Natural killer cell (primary cell): ENCODE data around the gene SPOCK3. TPM values are rescaled to one million over a fixed set of nuclear protein-coding genes. Genes with fewer than 3 reads are reported as not detected.

ENCODE experiments used
- ATAC-seq, 3 donors: fragments of 150-1000 bp in 2 of 3; fragments of 200-7000 bp in 1 of 3; cut with Tn5 transposase; 1 replicate in 1 of 3; 2 replicates in 2 of 3; pipeline ENCODE4 v1.10.0; 2021; ENCODE audit warnings: mild to moderate bottlenecking in 2 of 3, moderate library complexity in 2 of 3
- DNase-seq, 2 donors: peaks; one replicate each; pipeline versions ENCODE4 v3.0.0 to v3.0.0-alpha.2; 2013 to 2021; ENCODE audit warnings: mixed read lengths in 1 of 2
- H3K27ac ChIP-seq: one replicate; pipeline ENCODE4 v1.5.1; 2013; ENCODE audit warnings: mild to moderate bottlenecking, low read length
- H3K27me3 ChIP-seq: one replicate; pipeline ENCODE4 v1.6.1; 2013; ENCODE audit warnings: low read length; ENCODE audit not compliant: control insufficient read depth, insufficient read depth
- H3K36me3 ChIP-seq: one replicate; pipeline ENCODE4 v1.6.1; 2013; ENCODE audit warnings: low read length; ENCODE audit not compliant: control insufficient read depth, insufficient read depth
- H3K4me1 ChIP-seq: one replicate; pipeline ENCODE4 v1.6.1; 2013; ENCODE audit warnings: low read length; ENCODE audit not compliant: control insufficient read depth, insufficient read depth
- H3K4me3 ChIP-seq: one replicate; pipeline ENCODE4 v1.5.1; 2013; ENCODE audit warnings: low read length
- H3K9me3 ChIP-seq: one replicate; pipeline ENCODE4 v1.6.1; 2013; ENCODE audit warnings: low read length; ENCODE audit not compliant: control insufficient read depth, insufficient read depth
- H3K27ac Mint-ChIP-seq, 2 donors: one replicate each; pipeline ENCODE4 v1.8.0; 2022; ENCODE audit warnings: mild to moderate bottlenecking in 2 of 2, mixed read lengths in 2 of 2, moderate library complexity in 1 of 2
- H3K27me3 Mint-ChIP-seq, 2 donors: one replicate each; pipeline ENCODE4 v1.8.0; 2022; ENCODE audit warnings: low read depth in 2 of 2, mixed read lengths in 2 of 2
- H3K36me3 Mint-ChIP-seq: one replicate; pipeline ENCODE4 v1.8.0; 2022; ENCODE audit warnings: mixed read lengths
- H3K4me1 Mint-ChIP-seq, 2 donors: one replicate each; pipeline ENCODE4 v1.8.0; 2022; ENCODE audit warnings: mixed read lengths in 2 of 2
- H3K4me3 Mint-ChIP-seq: one replicate; pipeline ENCODE4 v1.8.0; 2022; ENCODE audit warnings: mild to moderate bottlenecking, moderate library complexity, mixed read lengths
- H3K9me3 Mint-ChIP-seq, 2 donors: one replicate each; pipeline ENCODE4 v1.8.0; 2022; ENCODE audit warnings: mixed read lengths in 2 of 2
- CTCF ChIP-seq: fragments of 200-600 bp; IDR thresholded peaks from one replicate; pipeline ENCODE4 v1.8.0; 2022; ENCODE audit warnings: antibody characterized with exemption
- WGBS: methylation state at CpG from one replicate; pipeline ENCODE4 v1.1.7; 2013; ENCODE audit warnings: missing lambda C conversion rate; ENCODE audit not compliant: insufficient coverage; 5-methylcytosine and 5-hydroxymethylcytosine counted together
- intact Hi-C: fragments of 100-400 bp; cut with micrococcal nuclease; formaldehyde crosslinking; loops from one replicate; pipeline ENCODE4 v1.14.2; 2022
- total RNA-seq, 4 donors: library from RNA; stranded (reverse); fragments of 120-200 nt in 1 of 4; gene quantifications; one replicate each; pipeline versions ENCODE4 v1.2.3 to v1.2.4, GENCODE V29; 2013 to 2022

Gene SPOCK3
- total RNA-seq, 3 donors from 2014 or later (not counting 1 experiment from before 2014, with no cell fraction given): not detected

- intact Hi-C loops: no loop called here
- Histone ChIP-seq H3K4me1 (no peaks in the 10 kb centered on the region), H3K27me3 (no peaks in the 10 kb centered on the region), H3K36me3 (no peaks in the 10 kb centered on the region), H3K4me3 (no peak overlapping the region), H3K9me3 (no peaks in the 10 kb centered on the region), H3K27ac (no peak overlapping the region)
- Mint-ChIP-seq H3K36me3 (no peaks in the 10 kb centered on the region), H3K27me3 (no peaks in the 10 kb centered on the region), H3K9me3 (peaks cover 6 to 8% of the 10 kb centered on the region in 2 donors), H3K27ac (no peak overlapping the region), H3K4me3 (no peak overlapping the region), H3K4me1 (no peaks in the 10 kb centered on the region)
- TF ChIP-seq CTCF: no peak
- ATAC-seq (no peak), DNase-seq (no peak)
- WGBS: 93% methylated on average over 1 of the region's 1 CpG
Measured at GRCh38 chr4:166735553-166735952, 498.7 kb downstream of the SPOCK3 start.

- H3K36me3 ChIP-seq: no peaks in the 10 kb centered on the region
- no peak for TF ChIP-seq CTCF
- Mint-ChIP-seq H3K9me3 (peaks cover 7 to 9% of the 10 kb centered on the region in 2 donors), H3K36me3 (no peaks in the 10 kb centered on the region), H3K27me3 (no peaks in the 10 kb centered on the region), H3K4me3 (no peak overlapping the region), H3K27ac (no peak overlapping the region), H3K4me1 (no peaks in the 10 kb centered on the region)
- intact Hi-C loops: no loop called here
- H3K27me3 ChIP-seq: no peaks in the 10 kb centered on the region
- H3K9me3 ChIP-seq: no peaks in the 10 kb centered on the region
- no peak overlapping the region for H3K4me3 ChIP-seq
- WGBS: 87% methylated on average over 3 of the region's 3 CpGs
- H3K27ac ChIP-seq: no peak overlapping the region
- ATAC-seq (no peak), DNase-seq (no peak)
- H3K4me1 ChIP-seq: no peaks in the 10 kb centered on the region
Measured at GRCh38 chr4:166734797-166735196, 499.5 kb downstream of the SPOCK3 start.

GRCh38 chr4:166733686-166734085, 500.6 kb downstream of the SPOCK3 start:
- Mint-ChIP-seq H3K27ac (no peak overlapping the region), H3K4me3 (no peak overlapping the region), H3K36me3 (no peaks in the 10 kb centered on the region), H3K27me3 (no peaks in the 10 kb centered on the region), H3K4me1 (no peaks in the 10 kb centered on the region), H3K9me3 (peaks cover 10 to 11% of the 10 kb centered on the region in 2 donors)
- no peak overlapping the region for H3K4me3 ChIP-seq
- no peaks in the 10 kb centered on the region for H3K27me3 ChIP-seq
- no peak overlapping the region for H3K27ac ChIP-seq
- intact Hi-C loops: no loop called here
- DNase-seq (no peak), ATAC-seq (no peak)
- no peak for TF ChIP-seq CTCF
- H3K4me1 ChIP-seq: no peaks in the 10 kb centered on the region
- H3K9me3 ChIP-seq: no peaks in the 10 kb centered on the region
- no peaks in the 10 kb centered on the region for H3K36me3 ChIP-seq
- WGBS: no CpG with 5 or more reads among the region's 3 CpGs

GRCh38 chr4:166726832-166727231, 507.5 kb downstream of the SPOCK3 start:
- Histone ChIP-seq H3K4me3 (no peak overlapping the region), H3K27me3 (no peaks in the 10 kb centered on the region), H3K4me1 (no peaks in the 10 kb centered on the region), H3K36me3 (no peaks in the 10 kb centered on the region), H3K9me3 (peaks cover 3% of the 10 kb centered on the region), H3K27ac (no peak overlapping the region)
- no peaks in the 10 kb centered on the region for H3K4me1 Mint-ChIP-seq
- TF ChIP-seq CTCF: no peak
- intact Hi-C loops: no loop called here
- 79% methylated on average over 5 of the region's 5 CpGs for WGBS
- no peak for DNase-seq
- ATAC-seq: no peak
- peaks cover 17 to 19% of the 10 kb centered on the region in 2 donors for H3K9me3 Mint-ChIP-seq
- no peak overlapping the region for H3K4me3 Mint-ChIP-seq
- no peaks in the 10 kb centered on the region for H3K27me3 Mint-ChIP-seq
- no peaks in the 10 kb centered on the region for H3K36me3 Mint-ChIP-seq
- H3K27ac Mint-ChIP-seq: no peak overlapping the region
